ENCODE measurements around the gene PDLIM1.

DNA sequence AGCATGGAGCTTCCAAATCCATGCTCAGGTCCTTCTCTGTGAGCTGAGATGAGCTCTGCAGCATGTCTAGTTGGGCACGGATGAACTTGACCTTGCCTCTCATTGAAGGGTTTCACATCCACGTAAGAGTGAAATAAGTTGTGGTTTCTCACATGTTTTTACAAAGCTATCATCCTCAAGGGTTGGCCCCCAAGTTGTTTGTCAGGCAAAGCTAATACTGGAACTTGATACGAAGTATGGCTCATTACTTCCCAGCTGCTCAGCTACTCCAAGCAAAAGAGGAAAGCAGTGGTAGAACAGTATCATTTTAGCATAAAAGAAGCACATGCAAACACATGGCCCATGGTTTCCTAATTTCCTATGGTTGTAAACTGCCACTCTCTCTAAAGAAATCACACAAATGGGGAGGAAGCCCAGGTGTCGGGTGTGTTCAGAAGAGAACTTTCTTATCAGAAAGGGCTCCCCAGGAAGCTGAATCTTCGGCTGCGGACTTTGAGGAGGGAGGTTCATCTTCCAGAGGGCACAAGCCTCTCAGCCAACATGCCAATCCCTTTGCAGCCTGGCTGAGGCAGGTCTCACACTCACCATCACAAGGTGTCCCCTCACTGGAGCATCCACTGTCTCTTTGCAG lies 45.3 kb downstream of the PDLIM1 start:
- TF ChIP-seq, protein P1, sequence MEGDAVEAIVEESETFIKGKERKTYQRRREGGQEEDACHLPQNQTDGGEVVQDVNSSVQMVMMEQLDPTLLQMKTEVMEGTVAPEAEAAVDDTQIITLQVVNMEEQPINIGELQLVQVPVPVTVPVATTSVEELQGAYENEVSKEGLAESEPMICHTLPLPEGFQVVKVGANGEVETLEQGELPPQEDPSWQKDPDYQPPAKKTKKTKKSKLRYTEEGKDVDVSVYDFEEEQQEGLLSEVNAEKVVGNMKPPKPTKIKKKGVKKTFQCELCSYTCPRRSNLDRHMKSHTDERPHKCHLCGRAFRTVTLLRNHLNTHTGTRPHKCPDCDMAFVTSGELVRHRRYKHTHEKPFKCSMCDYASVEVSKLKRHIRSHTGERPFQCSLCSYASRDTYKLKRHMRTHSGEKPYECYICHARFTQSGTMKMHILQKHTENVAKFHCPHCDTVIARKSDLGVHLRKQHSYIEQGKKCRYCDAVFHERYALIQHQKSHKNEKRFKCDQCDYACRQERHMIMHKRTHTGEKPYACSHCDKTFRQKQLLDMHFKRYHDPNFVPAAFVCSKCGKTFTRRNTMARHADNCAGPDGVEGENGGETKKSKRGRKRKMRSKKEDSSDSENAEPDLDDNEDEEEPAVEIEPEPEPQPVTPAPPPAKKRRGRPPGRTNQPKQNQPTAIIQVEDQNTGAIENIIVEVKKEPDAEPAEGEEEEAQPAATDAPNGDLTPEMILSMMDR (IDR thresholded peaks at IDR 0.05), result no peak
- TF ChIP-seq, protein P2, sequence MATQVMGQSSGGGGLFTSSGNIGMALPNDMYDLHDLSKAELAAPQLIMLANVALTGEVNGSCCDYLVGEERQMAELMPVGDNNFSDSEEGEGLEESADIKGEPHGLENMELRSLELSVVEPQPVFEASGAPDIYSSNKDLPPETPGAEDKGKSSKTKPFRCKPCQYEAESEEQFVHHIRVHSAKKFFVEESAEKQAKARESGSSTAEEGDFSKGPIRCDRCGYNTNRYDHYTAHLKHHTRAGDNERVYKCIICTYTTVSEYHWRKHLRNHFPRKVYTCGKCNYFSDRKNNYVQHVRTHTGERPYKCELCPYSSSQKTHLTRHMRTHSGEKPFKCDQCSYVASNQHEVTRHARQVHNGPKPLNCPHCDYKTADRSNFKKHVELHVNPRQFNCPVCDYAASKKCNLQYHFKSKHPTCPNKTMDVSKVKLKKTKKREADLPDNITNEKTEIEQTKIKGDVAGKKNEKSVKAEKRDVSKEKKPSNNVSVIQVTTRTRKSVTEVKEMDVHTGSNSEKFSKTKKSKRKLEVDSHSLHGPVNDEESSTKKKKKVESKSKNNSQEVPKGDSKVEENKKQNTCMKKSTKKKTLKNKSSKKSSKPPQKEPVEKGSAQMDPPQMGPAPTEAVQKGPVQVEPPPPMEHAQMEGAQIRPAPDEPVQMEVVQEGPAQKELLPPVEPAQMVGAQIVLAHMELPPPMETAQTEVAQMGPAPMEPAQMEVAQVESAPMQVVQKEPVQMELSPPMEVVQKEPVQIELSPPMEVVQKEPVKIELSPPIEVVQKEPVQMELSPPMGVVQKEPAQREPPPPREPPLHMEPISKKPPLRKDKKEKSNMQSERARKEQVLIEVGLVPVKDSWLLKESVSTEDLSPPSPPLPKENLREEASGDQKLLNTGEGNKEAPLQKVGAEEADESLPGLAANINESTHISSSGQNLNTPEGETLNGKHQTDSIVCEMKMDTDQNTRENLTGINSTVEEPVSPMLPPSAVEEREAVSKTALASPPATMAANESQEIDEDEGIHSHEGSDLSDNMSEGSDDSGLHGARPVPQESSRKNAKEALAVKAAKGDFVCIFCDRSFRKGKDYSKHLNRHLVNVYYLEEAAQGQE (IDR thresholded peaks at IDR 0.05; ENCODE audit: insufficient read depth in 1 of 2, low read depth in 2 of 2, low read length in 1 of 2), result no peak
- TF ChIP-seq TCF7L2 (IDR thresholded peaks at IDR 0.05; ENCODE audit: low read depth, low read length) (no peak), POLR2AphosphoS5 (IDR thresholded peaks at IDR 0.05; ENCODE audit: low read depth, low read length) (no peak)

All from Panc1 (cell line).